PFSK-1 (cell line): Measurements from ENCODE around the gene REC8.

Experiments
- FOXP2 ChIP-seq: optimal IDR thresholded peaks from 2 replicates; pipeline ENCODE3; 2011; ENCODE audit warnings: borderline replicate concordance, control low read depth, inconsistent platforms; ENCODE audit not compliant: insufficient read depth; ENCODE audit errors: extremely low read length, extremely low read depth
- POLR2AphosphoS5 ChIP-seq: IDR thresholded peaks from 2 replicates; pipeline ENCODE4 v1.6.1; 2012; ENCODE audit warnings: low read depth, mild to moderate bottlenecking, control low read depth, low read length, moderate library complexity
- REST ChIP-seq, 2 experiments: IDR thresholded peaks; 2 replicates each; pipeline versions ENCODE4 v1.6.1 to v1.8.0; 2011 to 2012; ENCODE audit warnings: low read depth in 2 of 2, low read length in 2 of 2, control low read depth in 1 of 2, inconsistent platforms in 1 of 2, mild to moderate bottlenecking in 1 of 2, moderate library complexity in 1 of 2; ENCODE audit not compliant: insufficient read depth in 1 of 2
- SIN3A ChIP-seq: IDR thresholded peaks from 2 replicates; pipeline ENCODE4 v1.6.1; 2012; ENCODE audit warnings: mild to moderate bottlenecking, low read length, moderate library complexity, borderline replicate concordance; ENCODE audit not compliant: insufficient read depth
- TAF1 ChIP-seq: IDR thresholded peaks from 2 replicates; pipeline ENCODE4 v1.6.1; 2012; ENCODE audit warnings: low read length, control low read depth, borderline replicate concordance; ENCODE audit not compliant: insufficient read depth

REC8 gene

GRCh38 chr14:24178399-24179178 lies 6.7 kb downstream of the REC8 start:
- TF ChIP-seq POLR2AphosphoS5 (no peak), SIN3A (no peak), REST (IDR thresholded peaks at IDR 0.05; ENCODE audit: insufficient read depth in 1 of 2, low read depth in 2 of 2, low read length in 2 of 2) (no peak), FOXP2 (no peak), TAF1 (no peak)

- TF ChIP-seq REST (IDR thresholded peaks at IDR 0.05; ENCODE audit: insufficient read depth in 1 of 2, low read depth in 2 of 2, low read length in 2 of 2), result no peak
- TF ChIP-seq TAF1, result no peak
- no peak for TF ChIP-seq POLR2AphosphoS5
- TF ChIP-seq FOXP2, result no peak
- no peak for TF ChIP-seq SIN3A
Measured at GRCh38 chr14:24179294-24179960, 7.5 kb downstream of the REC8 start.

- TF ChIP-seq REST (IDR thresholded peaks at IDR 0.05; ENCODE audit: insufficient read depth in 1 of 2, low read depth in 2 of 2, low read length in 2 of 2) (no peak), FOXP2 (no peak), SIN3A (no peak), TAF1 (no peak), POLR2AphosphoS5 (no peak)
Measured at GRCh38 chr14:24179961-24180796, 8.3 kb downstream of the REC8 start.

- TF ChIP-seq TAF1 (no peak), REST (IDR thresholded peaks at IDR 0.05; ENCODE audit: insufficient read depth in 1 of 2, low read depth in 2 of 2, low read length in 2 of 2) (no peak), SIN3A (no peak), FOXP2 (no peak), POLR2AphosphoS5 (0 out of 2 replicates have a peak, but pooled peaks have one; percentile 5)
Measured at GRCh38 chr14:24181371-24182077, 9.6 kb downstream of the REC8 start.
